ENCODE data around the gene CTNNA3. TPM values are rescaled to one million over a fixed set of nuclear protein-coding genes. Genes with fewer than 3 reads are reported as not detected.

CTNNA3 gene
- total and polyA plus RNA-seq, 2 donors (not counting 3 experiments of a cell fraction or from before 2014, with no cell fraction given), result not detected

- dilution Hi-C loops (cut with MboI; ENCODE audit: extremely low pct_ligation_motif_present, low sequenced_read_pairs), result no loop called here
- no peak for TF ChIP-seq EZH2 (IDR thresholded peaks at IDR 0.05; ENCODE audit: borderline replicate concordance, low read depth, low read length, severe bottlenecking)
- TF ChIP-seq POLR2AphosphoS5 (IDR thresholded peaks at IDR 0.05; ENCODE audit: insufficient read depth, low read depth, low read length), result no peak
- TF ChIP-seq JUN (IDR thresholded peaks at IDR 0.05; ENCODE audit: borderline replicate concordance, insufficient read depth, insufficient read length, low read depth), result no peak
- TF ChIP-seq CTCF (IDR thresholded peaks at IDR 0.05; ENCODE audit: extremely low read depth in 1 of 2, insufficient read depth in 1 of 2, low read depth in 1 of 2, low read length in 2 of 2), result no peak
- no peak for TF ChIP-seq MAX (IDR thresholded peaks at IDR 0.05; ENCODE audit: insufficient read depth, insufficient read length)
- TF ChIP-seq POLR2A (IDR thresholded peaks at IDR 0.05; ENCODE audit: low read depth, low read length), result no peak
- TF ChIP-seq MYC (IDR thresholded peaks at IDR 0.05; ENCODE audit: low read depth, low read length), result no peak
- no peak for TF ChIP-seq FOS (IDR thresholded peaks at IDR 0.05; ENCODE audit: borderline replicate concordance, insufficient read depth, low read length)
- TF ChIP-seq GATA2 (IDR thresholded peaks at IDR 0.05; ENCODE audit: insufficient read depth, insufficient read length, low read depth, low read length), result no peak
- H3K4me2 ChIP-seq (ENCODE audit: insufficient read depth, low read length), result no peak overlapping the region
- H3K27me3 ChIP-seq (ENCODE audit: control insufficient read depth in 2 of 2, insufficient read depth in 2 of 2, low read length in 2 of 2), result no peaks in the 10 kb centered on the region
- no peak overlapping the region for H3K4me3 ChIP-seq (replicated peaks in 1 of 3; ENCODE audit: insufficient read depth in 1 of 3, low read depth in 1 of 3, low read length in 3 of 3)
- ChIA-PET CTCF (no interaction called here), POLR2A (no interaction called here)
- H3K36me3 ChIP-seq (ENCODE audit: control insufficient read depth in 2 of 2, extremely low read depth in 1 of 2, insufficient read depth in 2 of 2, low read length in 2 of 2), result no peaks in the 10 kb centered on the region
- no TSS peak for BruUV-seq (replicated peaks)
- intact Hi-C loops (cut with micrococcal nuclease), result no loop called here
- H4K20me1 ChIP-seq (replicated peaks; ENCODE audit: control insufficient read depth, extremely low read depth, insufficient read depth, low read length), result no peaks in the 10 kb centered on the region
- DNase-seq (ENCODE audit: low read depth, low spot score) (no peak), FAIRE-seq (no peak)
- H3K4me1 ChIP-seq (ENCODE audit: control insufficient read depth, extremely low read depth, insufficient read depth, low read length), result no peaks in the 10 kb centered on the region
- H3K27ac ChIP-seq (ENCODE audit: insufficient read depth, low read depth, low read length), result no peak overlapping the region
- no peaks in the 10 kb centered on the region for H3K9me3 ChIP-seq (replicated peaks; ENCODE audit: control insufficient read depth, insufficient read depth, low read length)
- no peaks in the 10 kb centered on the region for H3K79me2 ChIP-seq (ENCODE audit: control insufficient read depth, insufficient read depth, low read length)
- no peaks in the 10 kb centered on the region for H3K9me1 ChIP-seq (replicated peaks; ENCODE audit: control insufficient read depth, extremely low read depth, insufficient read depth, low read length)
- H2AFZ ChIP-seq (ENCODE audit: low read depth, low read length), result no peak overlapping the region
- no peak overlapping the region for H3K9ac ChIP-seq (replicated peaks; ENCODE audit: extremely low read depth, insufficient read depth, low read length)
Observed at GRCh38 chr10:66746711-66747110, 949.3 kb downstream of the CTNNA3 start.
